Panc1 (cell line): ENCODE results near the gene ZFP92.

Experiments
- CTCF ChIP-seq: fragments of 450-650 bp; IDR thresholded peaks from 2 replicates; pipeline ENCODE4 v1.5.1; 2017; ENCODE audit warnings: mild to moderate bottlenecking
- SIN3A ChIP-seq: IDR thresholded peaks from 2 replicates; pipeline ENCODE4 v1.6.1; 2012; ENCODE audit warnings: low read depth, mild to moderate bottlenecking, low read length, moderate library complexity, borderline replicate concordance; ENCODE audit not compliant: insufficient read depth

- no peak for TF ChIP-seq CTCF
- no peak for TF ChIP-seq SIN3A
Measured at GRCh38 chrX:153366878-153367538, 44.3 kb upstream of the ZFP92 start.
